SU-DHL-6 (cell line): ENCODE measurements around the gene PIGO.

ENCODE experiments used
- EZH2phosphoT487 ChIP-seq: fragments of 200-600 bp; sonication (generic), shearing (Covaris generic); conservative IDR thresholded peaks from 2 replicates; pipeline ENCODE4 v1.6.1; 2018; ENCODE audit warnings: mild to moderate bottlenecking, antibody characterized with exemption, low read length, moderate library complexity, mixed read lengths
- TF ChIP-seq, protein P1 (sequence below): fragments of 200-600 bp; sonication (generic); IDR thresholded peaks from one replicate; pipeline ENCODE4 v1.5.1; 2017; ENCODE audit warnings: antibody characterized with exemption, mild to moderate bottlenecking, low read length, moderate library complexity; ENCODE audit not compliant: insufficient read depth, poor library complexity, severe bottlenecking

- TF ChIP-seq, protein P1, sequence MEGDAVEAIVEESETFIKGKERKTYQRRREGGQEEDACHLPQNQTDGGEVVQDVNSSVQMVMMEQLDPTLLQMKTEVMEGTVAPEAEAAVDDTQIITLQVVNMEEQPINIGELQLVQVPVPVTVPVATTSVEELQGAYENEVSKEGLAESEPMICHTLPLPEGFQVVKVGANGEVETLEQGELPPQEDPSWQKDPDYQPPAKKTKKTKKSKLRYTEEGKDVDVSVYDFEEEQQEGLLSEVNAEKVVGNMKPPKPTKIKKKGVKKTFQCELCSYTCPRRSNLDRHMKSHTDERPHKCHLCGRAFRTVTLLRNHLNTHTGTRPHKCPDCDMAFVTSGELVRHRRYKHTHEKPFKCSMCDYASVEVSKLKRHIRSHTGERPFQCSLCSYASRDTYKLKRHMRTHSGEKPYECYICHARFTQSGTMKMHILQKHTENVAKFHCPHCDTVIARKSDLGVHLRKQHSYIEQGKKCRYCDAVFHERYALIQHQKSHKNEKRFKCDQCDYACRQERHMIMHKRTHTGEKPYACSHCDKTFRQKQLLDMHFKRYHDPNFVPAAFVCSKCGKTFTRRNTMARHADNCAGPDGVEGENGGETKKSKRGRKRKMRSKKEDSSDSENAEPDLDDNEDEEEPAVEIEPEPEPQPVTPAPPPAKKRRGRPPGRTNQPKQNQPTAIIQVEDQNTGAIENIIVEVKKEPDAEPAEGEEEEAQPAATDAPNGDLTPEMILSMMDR = no peak
- no peak for TF ChIP-seq EZH2phosphoT487
Observed at GRCh38 chr9:35085078-35085477, 11.3 kb downstream of the PIGO start.
